ENCODE results near the gene SLC39A12.

Gene SLC39A12

GRCh38 chr10:17965649-17966235, 14.0 kb downstream of the SLC39A12 start:
- no peak for DNase-seq

- DNase-seq = no peak
Observed at GRCh38 chr10:17974505-17974904, 22.8 kb downstream of the SLC39A12 start.

GRCh38 chr10:17980846-17981565, 29.3 kb downstream of the SLC39A12 start:
- no peak for DNase-seq

GRCh38 chr10:17981766-17982380, 30.2 kb downstream of the SLC39A12 start:
- no peak for DNase-seq

- DNase-seq = no peak
Observed at GRCh38 chr10:17984056-17984455, 32.3 kb downstream of the SLC39A12 start.

- DNase-seq = no peak
Observed at GRCh38 chr10:17984563-17984962, 32.8 kb downstream of the SLC39A12 start.

- no peak for DNase-seq
Observed at GRCh38 chr10:17989908-17990767, 38.4 kb downstream of the SLC39A12 start.

GRCh38 chr10:17992266-17992665, 40.5 kb downstream of the SLC39A12 start:
- DNase-seq = no peak

- no peak for DNase-seq
Observed at GRCh38 chr10:17993361-17993760, 41.6 kb downstream of the SLC39A12 start.

GRCh38 chr10:18000601-18001000, 48.9 kb downstream of the SLC39A12 start:
- DNase-seq = no peak

- DNase-seq = no peak
Observed at GRCh38 chr10:18005445-18005780, 53.7 kb downstream of the SLC39A12 start.

GRCh38 chr10:18005781-18006456, 54.2 kb downstream of the SLC39A12 start:
- DNase-seq = no peak

GRCh38 chr10:18008986-18009385, 57.3 kb downstream of the SLC39A12 start:
- no peak for DNase-seq

- DNase-seq = no peak
Observed at GRCh38 chr10:18010050-18010449, 58.3 kb downstream of the SLC39A12 start.

- no peak for DNase-seq
Observed at GRCh38 chr10:18020523-18020922, 68.8 kb downstream of the SLC39A12 start.

GRCh38 chr10:18021725-18022480, 70.2 kb downstream of the SLC39A12 start:
- no peak for DNase-seq

- DNase-seq = no peak
Observed at GRCh38 chr10:18043148-18044006, 91.7 kb downstream of the SLC39A12 start.

- no peak for DNase-seq
Observed at GRCh38 chr10:18044976-18045720, 93.4 kb downstream of the SLC39A12 start.

- DNase-seq = no peak
Observed at GRCh38 chr10:18056583-18056982, 104.9 kb downstream of the SLC39A12 start.

GRCh38 chr10:18059826-18060559, 108.3 kb downstream of the SLC39A12 start:
- DNase-seq = no peak
